GM23338 (cell line): ENCODE data around the gene GAS2L3. TPM values are rescaled to one million over a fixed set of nuclear protein-coding genes. Genes with fewer than 3 reads are reported as not detected.

ENCODE experiments used
- ATAC-seq: fragments of 200-7000 bp; cut with Tn5 transposase; 3 replicates; pipeline ENCODE4 v1.9.1; 2020
- DNase-seq: peaks from one replicate; pipeline ENCODE4 v3.0.0-alpha.2; 2015; ENCODE audit warnings: low spot score
- H2AFZ ChIP-seq: fragments of 200-600 bp; sonication (generic); 2 replicates; pipeline ENCODE4 v1.8.0; 2016; ENCODE audit warnings: antibody characterized with exemption, mild to moderate bottlenecking, moderate library complexity
- H3F3A ChIP-seq: fragments of 200-600 bp; sonication (generic); replicated peaks from 2 replicates; pipeline ENCODE4 v1.8.0; 2017; ENCODE audit warnings: antibody characterized with exemption, mixed run types, low read depth
- H3K27ac ChIP-seq: fragments of 200-600 bp; sonication (generic); 2 replicates; pipeline ENCODE4 v1.6.1; 2016; ENCODE audit warnings: low read depth
- H3K27me3 ChIP-seq: fragments of 200-600 bp; sonication (generic); 2 replicates; pipeline ENCODE4 v1.8.0; 2016; ENCODE audit warnings: mild to moderate bottlenecking, mixed run types, moderate library complexity; ENCODE audit not compliant: insufficient read depth
- H3K36me3 ChIP-seq: fragments of 200-600 bp; sonication (generic); 2 replicates; pipeline ENCODE4 v1.8.0; 2016; ENCODE audit warnings: mild to moderate bottlenecking; ENCODE audit not compliant: insufficient read depth
- H3K4me1 ChIP-seq: fragments of 200-600 bp; sonication (generic); 2 replicates; pipeline ENCODE4 v1.8.0; 2016; ENCODE audit warnings: mild to moderate bottlenecking, moderate library complexity; ENCODE audit not compliant: insufficient read depth
- H3K4me2 ChIP-seq: fragments of 200-600 bp; sonication (generic); 2 replicates; pipeline ENCODE4 v1.7.1; 2017; ENCODE audit warnings: mixed run types
- H3K4me3 ChIP-seq: fragments of 200-600 bp; sonication (generic); 2 replicates; pipeline ENCODE4 v1.6.1; 2016; ENCODE audit warnings: mixed run types
- H3K79me2 ChIP-seq: fragments of 200-600 bp; sonication (generic); replicated peaks from 2 replicates; pipeline ENCODE4 v1.8.0; 2017; ENCODE audit warnings: mild to moderate bottlenecking; ENCODE audit not compliant: insufficient read depth
- H3K9me2 ChIP-seq: fragments of 200-600 bp; sonication (generic); 2 replicates; pipeline ENCODE4 v1.8.0; 2017; ENCODE audit not compliant: insufficient read depth
- H4K20me1 ChIP-seq: fragments of 200-600 bp; sonication (generic); replicated peaks from 2 replicates; pipeline ENCODE4 v1.8.0; 2017; ENCODE audit warnings: mild to moderate bottlenecking; ENCODE audit not compliant: insufficient read depth
- H3K27ac Mint-ChIP-seq: 2 replicates; pipeline ENCODE4 v1.8.0; 2020; ENCODE audit warnings: inconsistent platforms, mild to moderate bottlenecking, moderate library complexity, mixed read lengths
- H3K27me3 Mint-ChIP-seq: 3 replicates; pipeline ENCODE4 v1.8.0; 2022; ENCODE audit warnings: low read depth, mild to moderate bottlenecking, moderate library complexity, mixed read lengths, inconsistent platforms; ENCODE audit not compliant: insufficient read depth, poor library complexity
- H3K36me3 Mint-ChIP-seq: 3 replicates; pipeline ENCODE4 v1.8.0; 2021; ENCODE audit warnings: low read depth, mild to moderate bottlenecking, inconsistent platforms, moderate library complexity, mixed read lengths
- H3K4me1 Mint-ChIP-seq: 3 replicates; pipeline ENCODE4 v1.8.0; 2020; ENCODE audit warnings: mild to moderate bottlenecking, inconsistent platforms, mixed read lengths
- H3K4me3 Mint-ChIP-seq: 3 replicates; pipeline ENCODE4 v1.8.0; 2021; ENCODE audit warnings: moderate library complexity, mild to moderate bottlenecking, inconsistent platforms, mixed read lengths
- H3K9me3 Mint-ChIP-seq: 3 replicates; pipeline ENCODE4 v1.8.0; 2020; ENCODE audit warnings: moderate library complexity, mild to moderate bottlenecking, inconsistent platforms, mixed read lengths
- CREB1 ChIP-seq: fragments of 250-450 bp; sonication (Bioruptor Pico); IDR thresholded peaks from 2 replicates; pipeline ENCODE4 v1.5.0; 2020; ENCODE audit warnings: low read depth, mild to moderate bottlenecking, moderate library complexity
- CTCF ChIP-seq, 2 experiments: fragments of 200-600 bp in 1 of 2; sonication (generic) in 1 of 2; conservative IDR thresholded peaks; 2 replicates each; pipeline versions ENCODE4 v1.5.1 to v1.6.1; 2016 to 2017; ENCODE audit warnings: antibody characterized with exemption in 2 of 2, low read depth in 2 of 2, mild to moderate bottlenecking in 2 of 2, moderate library complexity in 1 of 2
- ETS1 ChIP-seq: IDR thresholded peaks from 2 replicates; pipeline ENCODE4 v1.6.1; 2016; ENCODE audit warnings: antibody characterized with exemption
- EZH2 ChIP-seq: fragments of 200-600 bp; sonication (generic); IDR thresholded peaks from one replicate; pipeline ENCODE4 v1.8.0; 2017; ENCODE audit warnings: antibody characterized with exemption, mild to moderate bottlenecking, low read depth; ENCODE audit not compliant: unreplicated experiment
- EZH2phosphoT487 ChIP-seq: fragments of 200-600 bp; sonication (generic); IDR thresholded peaks from one replicate; pipeline ENCODE4 v1.8.1; 2018; ENCODE audit warnings: antibody characterized with exemption; ENCODE audit not compliant: unreplicated experiment
- REST ChIP-seq: IDR thresholded peaks from one replicate; pipeline ENCODE4 v1.6.1; 2018; ENCODE audit warnings: antibody characterized with exemption; ENCODE audit not compliant: unreplicated experiment
- ZNF114 ChIP-seq: fragments of 250-450 bp; sonication (Bioruptor Pico); IDR thresholded peaks from 2 replicates; pipeline ENCODE4 v1.5.0; 2020; ENCODE audit warnings: mild to moderate bottlenecking, moderate library complexity
- ZNF462 ChIP-seq: fragments of 250-450 bp; sonication (Bioruptor Pico); IDR thresholded peaks from 2 replicates; pipeline ENCODE4 v1.5.0; 2020; ENCODE audit warnings: mild to moderate bottlenecking, moderate library complexity
- polyA plus RNA-seq: library from polyadenylated mRNA; unstranded; fragments of >200 nt; fragmentation: Nextera tagmentation; extraction: Ambion mirVana; gene quantifications from 2 replicates; pipeline ENCODE4 v1.2.1, GENCODE V29; 2016
- total RNA-seq: library from RNA; depleted of rRNA; stranded (reverse); fragments of >200 nt; shearing (Covaris generic); gene quantifications from 2 replicates; pipeline ENCODE4 v1.2.3, GENCODE V29; 2014

GAS2L3 gene
- total and polyA plus RNA-seq, 2 experiments from 2014 or later: 9.7 to 22.3 TPM

GRCh38 chr12:100668945-100669536, 95.6 kb downstream of the GAS2L3 start:
- Histone ChIP-seq H3K27ac (no peak overlapping the region), H3K4me2 (no peak overlapping the region), H2AFZ (no peak overlapping the region), H3K36me3 (no peaks in the 10 kb centered on the region), H3K79me2 (no peaks in the 10 kb centered on the region), H4K20me1 (no peaks in the 10 kb centered on the region; the same call in 1 of the 2 replicates), H3F3A (no peaks in the 10 kb centered on the region), H3K27me3 (no peaks in the 10 kb centered on the region), H3K4me3 (no peak overlapping the region), H3K9me2 (no peaks in the 10 kb centered on the region), H3K4me1 (no peaks in the 10 kb centered on the region)
- Mint-ChIP-seq H3K27me3 (peaks cover 2% of the 10 kb centered on the region), H3K27ac (no peak overlapping the region), H3K9me3 (peaks cover 5% of the 10 kb centered on the region; the same call in 1 of the 3 replicates), H3K4me1 (no peaks in the 10 kb centered on the region), H3K36me3 (no peaks in the 10 kb centered on the region; the same call in 2 of the 3 replicates), H3K4me3 (no peak overlapping the region)
- DNase-seq: peak; percentile 89
- ATAC-seq: peak; percentile 93
- TF ChIP-seq CTCF (conservative IDR thresholded peaks at IDR 0.05; ENCODE audit: low read depth in 2 of 2): peak; percentile 95 to 97
- no peak for TF ChIP-seq ZNF114 (CRISPR knock-in tag)

- Histone ChIP-seq H3K27ac (no peak overlapping the region), H3K4me2 (no peak overlapping the region), H3K79me2 (no peaks in the 10 kb centered on the region), H4K20me1 (no peaks in the 10 kb centered on the region; the same call in 1 of the 2 replicates), H2AFZ (no peak overlapping the region), H3K36me3 (no peaks in the 10 kb centered on the region), H3K9me2 (no peaks in the 10 kb centered on the region), H3K4me3 (no peak overlapping the region), H3F3A (no peaks in the 10 kb centered on the region), H3K27me3 (no peaks in the 10 kb centered on the region), H3K4me1 (no peaks in the 10 kb centered on the region)
- DNase-seq (no peak), ATAC-seq (no peak)
- no peaks in the 10 kb centered on the region for H3K4me1 Mint-ChIP-seq
- peaks cover 5% of the 10 kb centered on the region; the same call in 1 of the 3 replicates for H3K9me3 Mint-ChIP-seq
- H3K27ac Mint-ChIP-seq: no peak overlapping the region
- peaks cover 2% of the 10 kb centered on the region for H3K27me3 Mint-ChIP-seq
- no peak overlapping the region for H3K4me3 Mint-ChIP-seq
- no peaks in the 10 kb centered on the region; the same call in 2 of the 3 replicates for H3K36me3 Mint-ChIP-seq
- TF ChIP-seq EZH2 (no peak), EZH2phosphoT487 (no peak), ETS1 (no peak), CREB1 (no peak), ZNF462 (no peak), REST (no peak)
Observed at GRCh38 chr12:100669922-100670321, 96.4 kb downstream of the GAS2L3 start.
